Effector CD8-positive, alpha-beta T cell (primary cell): Measurements from ENCODE around the gene KCNIP4.

ENCODE experiments used
- DNase-seq: peaks from one replicate; lab custom pipeline; 2025; lab: John Stamatoyannopoulos, UW

Gene KCNIP4

DNA sequence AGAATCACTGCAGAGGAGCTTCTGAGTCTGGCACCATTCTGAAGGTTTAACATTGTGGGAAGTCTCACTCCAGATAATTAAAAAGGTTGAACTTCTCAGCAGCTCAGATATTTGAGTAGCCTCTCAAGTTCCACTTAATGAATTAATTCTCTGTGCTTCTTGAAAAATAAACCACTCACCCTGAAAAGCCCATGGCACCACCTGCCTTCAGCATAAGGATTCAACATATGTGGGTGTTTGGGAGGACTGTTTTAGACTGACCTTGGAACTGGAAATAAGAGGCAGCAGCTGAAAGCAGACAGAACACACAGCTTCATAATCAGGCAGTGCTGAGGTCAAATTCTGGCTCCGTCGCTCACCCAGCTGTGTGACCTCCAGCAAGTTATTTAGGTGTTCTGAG lies 100.6 kb downstream of the KCNIP4 start:
- DNase-seq: no peak

DNA sequence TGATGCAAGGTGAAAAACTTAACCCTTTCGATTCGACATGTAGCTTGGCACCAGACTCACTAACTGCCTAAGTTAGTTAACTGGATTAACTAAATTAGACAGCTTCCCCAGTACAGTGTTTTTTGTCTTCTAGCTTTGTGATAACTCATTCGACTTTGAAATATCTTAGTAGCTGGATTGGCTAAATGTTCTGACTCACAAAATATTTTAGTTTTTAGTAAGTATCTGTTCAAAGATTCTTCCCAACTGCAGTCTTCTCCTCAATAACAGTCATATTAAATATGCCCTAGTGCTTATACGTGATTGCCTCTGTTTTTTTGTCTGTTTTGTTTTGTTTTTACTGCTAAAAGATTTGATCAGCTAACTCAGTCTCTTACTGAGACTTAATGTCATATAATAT lies 102.9 kb downstream of the KCNIP4 start:
- no peak for DNase-seq

- DNase-seq: no peak
Observed at GRCh38 chr4:21835712-21836111, 112.9 kb downstream of the KCNIP4 start.

DNA sequence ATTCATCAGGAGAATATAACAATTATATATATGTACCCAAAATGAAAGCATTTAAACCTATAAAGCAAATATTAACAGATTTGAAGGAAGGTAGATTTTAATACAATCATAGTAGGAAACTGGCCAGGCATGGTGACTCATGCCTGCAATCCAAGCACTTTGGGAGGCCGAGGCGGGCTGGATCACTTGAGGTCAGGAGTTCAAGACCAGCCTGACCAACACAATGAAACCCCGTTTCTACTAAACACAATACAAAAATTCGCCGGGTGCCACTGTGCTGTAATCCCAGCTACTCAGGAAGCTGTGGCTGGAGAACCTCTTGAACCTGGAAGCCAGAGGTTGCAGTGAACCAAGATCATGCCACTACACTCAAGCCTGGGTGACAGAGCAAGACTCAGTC lies 118.3 kb downstream of the KCNIP4 start:
- no peak for DNase-seq

DNA sequence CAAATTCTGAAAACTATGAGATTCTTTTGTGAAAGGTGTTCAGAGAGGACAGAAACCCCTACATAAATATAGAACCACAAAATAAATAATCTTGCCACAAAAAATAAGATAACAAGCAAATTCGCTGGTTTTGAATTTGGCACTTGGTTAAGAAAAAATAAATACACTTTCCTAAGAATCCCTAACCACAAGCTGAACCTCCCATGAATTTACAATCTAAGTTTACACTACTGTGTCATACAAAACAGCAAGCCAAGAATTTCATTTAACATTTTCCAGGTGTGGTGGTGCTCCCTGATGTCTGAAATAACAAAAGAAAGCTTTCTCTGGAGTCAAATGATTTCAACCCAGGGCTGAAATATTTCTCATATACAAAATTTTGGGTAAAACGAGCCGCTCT lies 121.0 kb downstream of the KCNIP4 start:
- DNase-seq: no peak

- no peak for DNase-seq
Observed at GRCh38 chr4:21826071-21826470, 122.5 kb downstream of the KCNIP4 start.

DNA sequence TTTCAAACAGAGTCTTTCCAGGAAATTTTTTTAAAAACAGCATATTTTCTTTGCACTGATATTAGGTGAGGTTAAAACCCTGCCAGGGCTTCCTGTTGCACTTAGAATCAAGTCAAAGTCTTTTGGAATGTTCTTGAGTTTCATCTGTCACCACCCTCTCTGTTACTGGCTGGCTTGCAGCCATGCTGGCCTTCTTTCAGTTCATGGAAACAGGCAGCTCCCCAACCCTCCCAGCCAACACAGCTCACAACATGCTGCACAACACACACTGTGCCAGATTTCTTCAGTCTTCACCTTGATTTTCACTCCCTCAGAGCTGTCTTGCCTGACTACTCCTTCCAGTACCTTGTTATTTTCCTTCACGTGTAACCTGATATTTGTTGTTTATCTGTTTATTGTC lies 129.5 kb downstream of the KCNIP4 start:
- DNase-seq: no peak

GRCh38 chr4:21815651-21816377 lies 132.8 kb downstream of the KCNIP4 start:
- DNase-seq: no peak

- DNase-seq: no peak
Observed at GRCh38 chr4:21811565-21811964, 137.0 kb downstream of the KCNIP4 start.

DNA sequence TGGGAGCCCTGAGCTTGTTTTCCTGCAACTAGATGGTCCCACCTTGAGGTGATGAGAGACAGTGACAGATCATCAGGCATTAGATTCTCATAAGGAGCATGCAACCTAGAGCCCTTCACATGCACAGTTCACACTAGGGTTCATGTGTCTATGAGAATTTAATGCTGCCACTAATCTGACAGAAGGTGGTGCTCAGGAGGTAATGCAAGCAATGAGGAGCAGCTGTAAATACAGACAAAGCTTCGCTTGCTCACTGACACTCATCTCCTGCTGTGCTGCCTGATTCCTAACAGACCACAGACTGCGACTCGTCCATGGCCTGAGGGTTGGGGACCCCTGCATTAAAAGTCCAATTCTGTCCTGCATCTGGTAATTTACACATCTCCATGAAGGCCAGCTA lies 141.6 kb downstream of the KCNIP4 start:
- no peak for DNase-seq

GRCh38 chr4:21802406-21802805 lies 146.2 kb downstream of the KCNIP4 start:
- no peak for DNase-seq

- DNase-seq: no peak
Observed at GRCh38 chr4:21801661-21802385, 146.7 kb downstream of the KCNIP4 start.

GRCh38 chr4:21795091-21795490 lies 153.5 kb downstream of the KCNIP4 start:
- no peak for DNase-seq

- no peak for DNase-seq
Observed at GRCh38 chr4:21792736-21793135, 155.8 kb downstream of the KCNIP4 start.

DNA sequence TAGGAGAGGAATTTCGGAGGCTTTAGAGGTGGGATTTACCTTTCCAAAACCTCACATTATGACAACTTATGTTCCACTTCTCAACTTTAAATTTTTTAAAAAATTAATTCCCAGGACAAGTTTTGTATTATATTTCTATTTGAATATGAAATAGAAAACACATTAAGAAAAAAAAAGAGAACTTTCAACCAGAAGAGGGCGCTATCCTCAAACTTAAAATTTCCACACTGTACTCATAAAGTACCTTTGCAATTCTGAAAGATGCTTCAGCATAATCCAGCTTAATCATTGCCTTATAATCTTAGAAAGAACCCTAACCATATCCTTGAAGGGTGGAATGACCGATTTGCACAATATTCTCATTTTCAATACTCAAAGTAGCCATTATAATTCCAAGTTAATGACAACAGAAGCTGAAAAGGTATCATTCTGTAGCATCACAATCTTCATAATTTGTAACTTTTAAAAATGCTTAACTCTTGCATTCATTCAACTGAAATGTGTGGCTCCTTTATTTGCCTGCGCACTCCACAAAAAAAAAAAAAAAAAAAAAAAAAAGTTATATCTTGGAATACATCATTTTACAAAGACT lies 158.0 kb downstream of the KCNIP4 start:
- no peak for DNase-seq

DNA sequence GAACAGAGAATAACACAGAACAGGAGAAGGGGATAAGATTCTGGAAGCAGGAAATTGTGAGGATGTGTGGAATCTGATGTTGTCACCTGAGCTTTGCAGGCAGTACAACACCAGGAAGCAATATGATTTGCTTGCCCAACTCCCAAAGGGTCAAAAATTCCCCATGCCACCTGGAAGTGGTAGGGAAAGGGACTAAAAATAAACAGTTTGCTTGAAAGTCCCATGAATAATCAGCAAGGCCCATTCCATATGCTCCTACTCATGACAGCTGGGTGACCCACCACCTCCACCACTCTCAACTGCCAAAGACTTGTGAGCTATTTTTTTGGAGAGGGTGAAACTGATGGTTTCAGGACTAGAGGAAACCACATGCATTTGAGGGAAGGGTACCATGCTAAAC lies 168.4 kb downstream of the KCNIP4 start:
- DNase-seq: no peak

- no peak for DNase-seq
Observed at GRCh38 chr4:21778702-21779101, 169.9 kb downstream of the KCNIP4 start.

DNA sequence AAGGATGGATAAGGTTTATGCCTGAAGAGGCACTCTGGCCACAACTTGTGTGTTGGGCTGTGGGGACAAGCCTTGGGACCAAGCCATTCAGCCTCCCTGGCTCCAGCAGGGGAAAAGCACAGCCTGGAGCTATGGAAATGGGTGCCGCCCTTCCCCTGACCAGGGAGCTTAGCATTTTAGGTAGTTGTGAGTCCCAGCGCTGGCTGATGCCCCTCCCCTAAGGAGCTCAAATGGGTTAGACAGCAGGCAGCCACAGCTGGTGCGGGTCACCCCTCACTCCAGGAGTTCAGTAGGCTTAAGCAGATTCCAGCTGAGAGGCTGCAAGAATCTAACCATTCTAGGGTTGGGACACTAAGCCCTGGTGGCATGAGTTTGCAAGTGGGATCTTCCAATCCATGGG lies 172.9 kb downstream of the KCNIP4 start:
- no peak for DNase-seq

GRCh38 chr4:21769404-21770147 lies 179.0 kb downstream of the KCNIP4 start:
- DNase-seq: no peak

DNA sequence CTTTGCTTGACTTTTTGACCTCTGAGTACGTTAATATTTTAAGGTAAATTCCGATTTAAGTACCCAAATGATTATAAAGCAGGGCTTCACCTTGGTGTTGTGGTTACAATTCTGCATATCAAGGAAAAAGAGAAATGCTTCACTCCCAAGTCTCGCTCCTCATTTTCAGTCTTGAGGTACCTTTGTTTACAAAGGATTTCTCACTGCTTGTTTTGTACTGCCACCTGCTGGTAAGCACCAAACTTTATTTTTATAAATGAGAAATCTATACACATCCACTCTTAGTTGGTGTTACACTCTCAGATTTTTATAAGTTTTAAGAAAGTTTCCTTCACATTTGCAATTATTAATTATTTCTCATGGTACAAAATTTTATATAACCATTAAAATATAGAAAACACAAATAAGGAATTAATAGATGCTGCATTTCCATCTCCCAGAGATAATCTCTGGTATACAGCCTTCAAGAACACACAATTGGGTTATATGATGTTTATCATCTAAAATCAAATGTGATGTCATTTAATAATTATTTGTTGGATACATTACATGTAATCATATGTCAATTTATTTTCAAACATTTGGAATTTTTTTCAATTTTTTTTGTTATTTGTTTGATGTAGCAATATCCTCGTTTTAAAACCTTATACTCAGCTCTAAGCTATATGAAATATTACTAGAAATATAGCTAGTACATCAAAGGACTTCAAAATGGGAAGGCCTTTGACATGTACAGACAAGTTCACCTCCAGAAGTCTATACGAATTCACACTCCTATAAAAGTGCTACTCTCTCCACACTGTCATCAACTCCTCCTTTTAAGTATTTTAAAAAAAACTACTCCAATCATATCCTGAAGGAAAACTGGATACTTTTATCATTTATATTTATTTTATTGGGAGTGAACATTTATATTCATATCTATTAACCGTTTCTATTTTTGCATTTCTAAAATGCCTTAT lies 179.9 kb downstream of the KCNIP4 start:
- DNase-seq: no peak

GRCh38 chr4:21765810-21766407 lies 182.7 kb downstream of the KCNIP4 start:
- DNase-seq: no peak
